ENCODE measurements around the gene ATP5F1C. TPM values are rescaled to one million over a fixed set of nuclear protein-coding genes. Genes with fewer than 3 reads are reported as not detected.
A peak's percentile ranks its signal among the peaks of the same experiment; 100 is the strongest.
"Not testable (repeated sequence)": the region's sequence is repeated elsewhere in the genome, so short reads cannot be mapped to it uniquely, and the experiment has no call there.

The ATP5F1C gene
- total RNA-seq (2021) (282 and 284 TPM in 2 replicates), Bru-seq, nascent RNA (percentile 91 among the genes with signal in this experiment), BruChase-seq, experiment 1, labeled RNA remaining after a 2-hour chase (percentile 96 among the genes with signal in this experiment), BruChase-seq, experiment 2, labeled RNA remaining after a 6-hour chase (percentile 91 among the genes with signal in this experiment)
- long read RNA-seq, transcript ATP5F1C-201 (9 exons, 1,078 nt): minor isoform, 5 of 482 reads
- long read RNA-seq, transcript ATP5F1C-209 (4 exons, 460 nt): minor isoform, 29 of 482 reads
- long read RNA-seq, transcript ATP5F1C-202 (10 exons, 1,163 nt): major isoform, 412 of 482 reads
- long read RNA-seq, partial matches to known transcripts: 14 of 482 reads
- long read RNA-seq, other reads (novel, unspliced or antisense): 21 of 482 reads

- no TSS peak for BruUV-seq (replicated peaks)
- CTCF ChIA-PET: no interaction called here
- Histone ChIP-seq H3K9me3 (ENCODE audit: insufficient read depth, low read depth) (no peaks in the 10 kb centered on the region), H3K4me1 (replicated peaks; ENCODE audit: insufficient read depth) (peaks cover 10% of the 10 kb centered on the region), H3K4me3 (peak within 1 kb of the TSS; percentile 80), H4K20me1 (ENCODE audit: insufficient read depth) (peaks cover 12% of the 10 kb centered on the region), H3K79me2 (ENCODE audit: low read depth) (peaks cover 91% of the 10 kb centered on the region), H3K27ac (peak within 1 kb of the TSS; percentile 12; the same call in 1 of the 2 replicates), H3F3A (ENCODE audit: insufficient read depth, low read depth) (no peaks in the 10 kb centered on the region), H3K36me3 (ENCODE audit: low read depth) (0 out of 2 replicates have a peak, but pooled peaks cover 3% of the 10 kb centered on the region), H3K9me2 (ENCODE audit: insufficient read depth) (no peaks in the 10 kb centered on the region), H2AFZ (peak within 1 kb of the TSS; percentile 91), H3K27me3 (ENCODE audit: insufficient read depth, low read depth) (no peaks in the 10 kb centered on the region), H3K4me2 (peak within 1 kb of the TSS; percentile 94)
- intact Hi-C loops (cut with micrococcal nuclease; ENCODE audit: unreplicated experiment): loop anchor here (1.0 kb wide), 1 partner anchor 30 kb away; the partner anchor contains the start of gene TAF3
- TF ChIP-seq EZH2 (IDR thresholded peaks at IDR 0.05; ENCODE audit: low read depth) (no peak), CTCF (conservative IDR thresholded peaks at IDR 0.05) (no peak)
- POLR2A ChIA-PET (ENCODE audit: unreplicated experiment): interaction anchor here (0.6 to 1.1 kb wide), 6 partner anchors 21 to 1497 kb away, joined by 3 to 19 read pairs (median 5); no protein-coding TSS in a partner anchor
- peak; percentile 80 to 95 for DNase-seq
These were observed at the start of gene ATP5F1C, which contains the start of gene KIN for GRCh38 chr10:7787857-7788638. Gene ATP5F1C, plus strand, starts transcription at chr10:7788177. Its CDS starts 31 bp downstream, at chr10:7788208. Gene KIN, minus strand, starts transcription at chr10:7787993. Its CDS starts 60 bp downstream, at chr10:7787933.

- no peak overlapping the region for H3K27ac ChIP-seq
- ChIA-PET POLR2A (ENCODE audit: unreplicated experiment) (no interaction called here), CTCF (no interaction called here)
- H4K20me1 ChIP-seq (ENCODE audit: insufficient read depth): no peaks in the 10 kb centered on the region
- BruUV-seq (replicated peaks): no TSS peak
- H3K27me3 ChIP-seq (ENCODE audit: insufficient read depth, low read depth): no peaks in the 10 kb centered on the region
- DNase-seq: no peak
- no peaks in the 10 kb centered on the region for H3K4me1 ChIP-seq (replicated peaks; ENCODE audit: insufficient read depth)
- H3K36me3 ChIP-seq (ENCODE audit: low read depth): no peaks in the 10 kb centered on the region
- no peaks in the 10 kb centered on the region for H3K79me2 ChIP-seq (ENCODE audit: low read depth)
- no peak overlapping the region for H3K4me3 ChIP-seq
- intact Hi-C loops (cut with micrococcal nuclease; ENCODE audit: unreplicated experiment): no loop called here
- no peaks in the 10 kb centered on the region for H3K9me3 ChIP-seq (ENCODE audit: insufficient read depth, low read depth)
- H3K4me2 ChIP-seq: no peak overlapping the region
- no peak for TF ChIP-seq EZH2 (IDR thresholded peaks at IDR 0.05; ENCODE audit: low read depth)
- TF ChIP-seq CTCF (conservative IDR thresholded peaks at IDR 0.05): no peak
- H2AFZ ChIP-seq: no peak overlapping the region
- no peaks in the 10 kb centered on the region for H3K9me2 ChIP-seq (ENCODE audit: insufficient read depth)
- no peaks in the 10 kb centered on the region for H3F3A ChIP-seq (ENCODE audit: insufficient read depth, low read depth)
These were observed 49.2 kb upstream of the ATP5F1C start for GRCh38 chr10:7738536-7739407.

GRCh38 chr10:7744307-7744706 lies 43.7 kb upstream of the ATP5F1C start:
- no peak overlapping the region for H2AFZ ChIP-seq
- CTCF ChIA-PET: no interaction called here
- no peak for TF ChIP-seq CTCF (conservative IDR thresholded peaks at IDR 0.05)
- no peak for TF ChIP-seq EZH2 (IDR thresholded peaks at IDR 0.05; ENCODE audit: low read depth)
- no peak for DNase-seq
- intact Hi-C loops (cut with micrococcal nuclease; ENCODE audit: unreplicated experiment): no loop called here
- POLR2A ChIA-PET (ENCODE audit: unreplicated experiment): no interaction called here
- no peaks in the 10 kb centered on the region for H3K9me2 ChIP-seq (ENCODE audit: insufficient read depth)
- H3F3A ChIP-seq (ENCODE audit: insufficient read depth, low read depth): no peaks in the 10 kb centered on the region
- no peaks in the 10 kb centered on the region for H3K79me2 ChIP-seq (ENCODE audit: low read depth)
- no peaks in the 10 kb centered on the region for H3K9me3 ChIP-seq (ENCODE audit: insufficient read depth, low read depth)
- no peaks in the 10 kb centered on the region for H4K20me1 ChIP-seq (ENCODE audit: insufficient read depth)
- no peaks in the 10 kb centered on the region for H3K4me1 ChIP-seq (replicated peaks; ENCODE audit: insufficient read depth)
- H3K4me3 ChIP-seq: no peak overlapping the region
- H3K27ac ChIP-seq: no peak overlapping the region
- no peaks in the 10 kb centered on the region for H3K36me3 ChIP-seq (ENCODE audit: low read depth)
- no TSS peak for BruUV-seq (replicated peaks)
- no peaks in the 10 kb centered on the region for H3K27me3 ChIP-seq (ENCODE audit: insufficient read depth, low read depth)
- H3K4me2 ChIP-seq: no peak overlapping the region

GRCh38 chr10:7748637-7749036 lies 39.3 kb upstream of the ATP5F1C start:
- intact Hi-C loops (cut with micrococcal nuclease; ENCODE audit: unreplicated experiment); H2AFZ ChIP-seq; H3K27me3 ChIP-seq (ENCODE audit: insufficient read depth, low read depth); POLR2A ChIA-PET (ENCODE audit: unreplicated experiment); H3K4me1 ChIP-seq (replicated peaks; ENCODE audit: insufficient read depth); BruUV-seq (replicated peaks); H3K4me2 ChIP-seq; H3F3A ChIP-seq (ENCODE audit: insufficient read depth, low read depth); H3K36me3 ChIP-seq (ENCODE audit: low read depth); H4K20me1 ChIP-seq (ENCODE audit: insufficient read depth); H3K79me2 ChIP-seq (ENCODE audit: low read depth); H3K4me3 ChIP-seq; H3K9me2 ChIP-seq (ENCODE audit: insufficient read depth); DNase-seq; CTCF ChIA-PET; H3K27ac ChIP-seq; H3K9me3 ChIP-seq (ENCODE audit: insufficient read depth, low read depth): not testable (repeated sequence)
